ENCODE data around the gene CCR5AS.

CCR5AS gene

GRCh38 chr3:46354984-46355383, 51.9 kb downstream of the CCR5AS start:
- Histone ChIP-seq H3K56ac (replicated peaks; ENCODE audit: insufficient read length, low read depth, low read length) (no peak overlapping the region), H3K4me3 (ENCODE audit: extremely low read depth in 1 of 4, insufficient read depth in 2 of 4, low read depth in 3 of 4, low read length in 4 of 4) (no peak overlapping the region), H3K27ac (ENCODE audit: low read depth, low read length) (no peak overlapping the region), H3K4ac (replicated peaks; ENCODE audit: insufficient read length, low read depth, low read length) (no peak overlapping the region), H4K20me1 (replicated peaks in 1 of 2; ENCODE audit: control insufficient read depth in 1 of 2, insufficient read depth in 2 of 2, low read length in 2 of 2) (no peaks in the 10 kb centered on the region), H3K9ac (replicated peaks in 1 of 4; ENCODE audit: extremely low read depth in 1 of 4, low read depth in 3 of 4, low read length in 3 of 4) (no peak overlapping the region), H3K18ac (ENCODE audit: extremely low read depth, low read length) (no peak overlapping the region), H3K14ac (ENCODE audit: insufficient read length) (no peak overlapping the region), H3K23ac (ENCODE audit: insufficient read length) (no peak overlapping the region), H3K4me2 (ENCODE audit: insufficient read depth in 1 of 2, low read depth in 2 of 2, low read length in 2 of 2) (no peak overlapping the region), H2BK12ac (ENCODE audit: low read depth, low read length) (no peak overlapping the region), H2BK120ac (replicated peaks; ENCODE audit: low read depth, low read length) (no peak overlapping the region), H2AFZ (ENCODE audit: low read length) (no peak overlapping the region), H3K9me3 (ENCODE audit: insufficient read depth in 2 of 2, low read depth in 1 of 2, low read length in 1 of 2) (no peaks in the 10 kb centered on the region), H2BK5ac (ENCODE audit: low read depth, low read length) (no peak overlapping the region), H4K5ac (ENCODE audit: insufficient read length, low read depth, low read length) (no peak overlapping the region), H3K79me1 (ENCODE audit: low read depth, low read length) (no peaks in the 10 kb centered on the region), H2BK20ac (ENCODE audit: low read length) (no peak overlapping the region), H3K23me2 (ENCODE audit: low read depth, low read length) (no peaks in the 10 kb centered on the region), H2AK5ac (ENCODE audit: low read depth, low read length) (no peak overlapping the region), H4K91ac (replicated peaks; ENCODE audit: insufficient read length, low read length) (no peak overlapping the region), H2BK15ac (ENCODE audit: low read length) (no peak overlapping the region), H3K79me2 (ENCODE audit: control insufficient read depth in 1 of 2, insufficient read depth in 2 of 2, low read length in 2 of 2) (no peaks in the 10 kb centered on the region), H3K4me1 (replicated peaks in 1 of 4; ENCODE audit: control insufficient read depth in 3 of 4, insufficient read depth in 4 of 4, low read length in 3 of 4) (no peaks in the 10 kb centered on the region; a peak in 1 of 7 replicates), H3K27me3 (replicated peaks in 1 of 4; ENCODE audit: control insufficient read depth in 3 of 4, extremely low read depth in 1 of 4, insufficient read depth in 3 of 4, low read length in 3 of 4) (no peaks in the 10 kb centered on the region), H3K36me3 (ENCODE audit: control insufficient read depth in 2 of 4, insufficient read depth in 4 of 4, low read length in 3 of 4) (no peaks in the 10 kb centered on the region), H4K8ac (ENCODE audit: extremely low read depth, insufficient read depth, low read length) (no peak overlapping the region)
- POLR2A ChIA-PET (ENCODE audit: partially characterized antibody), result no interaction called here
- no peak for TF ChIP-seq SAP30 (IDR thresholded peaks at IDR 0.05; ENCODE audit: insufficient read depth, insufficient replicate concordance, low read length)
- no peak for TF ChIP-seq CBX8 (IDR thresholded peaks at IDR 0.05; ENCODE audit: borderline replicate concordance, low read depth, low read length)
- no peak for TF ChIP-seq PHF8 (conservative IDR thresholded peaks at IDR 0.05; ENCODE audit: low read depth, low read length)
- TF ChIP-seq TAF1 (IDR thresholded peaks at IDR 0.05; ENCODE audit: low read depth, low read length), result no peak
- no peak for TF ChIP-seq JUN (IDR thresholded peaks at IDR 0.05; ENCODE audit: low read depth, low read length)
- no peak for DNase-seq (ENCODE audit: low read depth in 1 of 2, low spot score in 2 of 2)
- FAIRE-seq, result no peak
- CTCF ChIA-PET (ENCODE audit: partially characterized antibody), result interaction anchor here (0.6 to 1.4 kb wide), 5 partner anchors 12 to 812 kb away, joined by 3 to 5 read pairs (median 4); no protein-coding TSS in a partner anchor
